ENCODE measurements around the gene NSD2. TPM values are rescaled to one million over a fixed set of nuclear protein-coding genes. Genes with fewer than 3 reads are reported as not detected.

Gene NSD2
- total and polyA plus RNA-seq, 2 donors (not counting 1 experiment from before 2014, with no cell fraction given) = 14.2 to 64.8 TPM

DNA sequence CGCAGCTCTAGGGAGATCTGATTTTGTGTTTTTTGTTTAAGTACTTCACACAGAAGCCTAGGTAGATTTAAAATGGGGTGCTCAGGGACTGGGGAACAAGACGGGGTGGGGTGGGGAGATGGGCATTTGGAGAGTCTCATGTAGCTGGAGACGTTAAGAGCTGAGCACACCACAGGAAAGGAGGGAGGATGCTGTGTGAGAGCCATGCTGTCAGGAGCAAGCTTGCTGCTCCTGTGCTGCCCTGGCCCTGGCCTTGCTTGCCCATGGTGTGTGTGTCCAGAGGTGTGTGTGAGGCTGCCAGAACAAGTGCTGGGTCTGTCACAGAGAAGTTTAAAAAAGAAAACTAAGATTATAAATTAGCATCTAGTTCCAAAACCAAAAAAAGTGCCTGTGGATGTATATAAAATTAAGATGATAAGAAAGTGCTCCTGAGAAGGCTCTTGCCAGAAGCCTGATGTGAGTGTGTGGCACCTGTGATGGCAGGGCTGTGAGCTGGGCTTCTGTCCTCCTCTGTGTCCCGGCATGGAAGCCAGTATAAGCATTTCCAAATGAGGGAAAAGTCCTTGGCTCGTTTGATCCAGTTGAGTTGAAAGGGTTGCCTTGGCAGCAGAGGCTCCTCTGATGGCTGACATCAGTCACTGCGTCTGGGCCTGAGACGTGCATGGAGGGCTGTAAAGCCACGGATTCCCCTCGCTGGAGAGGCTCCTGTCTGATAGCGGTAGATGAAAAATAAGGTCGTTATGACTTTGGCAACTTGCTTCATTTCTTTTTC, 74.1 kb downstream of the NSD2 start:
- ChIA-PET POLR2A (no interaction called here), CTCF (no interaction called here)
- ATAC-seq (ENCODE audit: low read depth) (no peak), DNase-seq (no peak)
- Histone ChIP-seq H3K4me3 (ENCODE audit: control extremely low read depth in 1 of 5, extremely low read depth in 1 of 5, insufficient read depth in 1 of 5, low read depth in 2 of 5, low read length in 4 of 5) (no peak overlapping the region), H3K27ac (ENCODE audit: low read length in 2 of 2) (no peak overlapping the region), H3K27me3 (replicated peaks in 1 of 4; ENCODE audit: control extremely low read depth in 1 of 4, control insufficient read depth in 3 of 4, insufficient read depth in 4 of 4, low read length in 3 of 4) (no peaks in the 10 kb centered on the region), H3K9me3 (ENCODE audit: control extremely low read depth in 1 of 3, control insufficient read depth in 2 of 3, insufficient read depth in 1 of 3, low read length in 2 of 3) (no peaks in the 10 kb centered on the region), H2AFZ (ENCODE audit: insufficient read depth, low read depth, low read length, poor library complexity, severe bottlenecking) (no peak overlapping the region), H3K4me1 (ENCODE audit: control insufficient read depth in 2 of 2, insufficient read depth in 2 of 2, low read length in 2 of 2) (no peaks in the 10 kb centered on the region), H3K9ac (ENCODE audit: low read length) (no peak overlapping the region), H4K20me1 (ENCODE audit: control insufficient read depth, insufficient read depth, low read length, poor library complexity, severe bottlenecking) (no peaks in the 10 kb centered on the region), H3K4me2 (replicated peaks; ENCODE audit: low read depth, low read length, poor library complexity, severe bottlenecking) (no peak overlapping the region), H3K79me2 (ENCODE audit: control insufficient read depth, insufficient read depth, low read length) (no peaks in the 10 kb centered on the region), H3K36me3 (replicated peaks in 1 of 2; ENCODE audit: control extremely low read depth in 1 of 2, control insufficient read depth in 1 of 2, extremely low read depth in 1 of 2, insufficient read depth in 2 of 2, low read length in 1 of 2) (peaks cover 4 to 17% of the 10 kb centered on the region in 2 experiments)
- intact Hi-C loops (cut with micrococcal nuclease) = no loop called here
- no peaks in the 10 kb centered on the region for H3K4me1 Mint-ChIP-seq
- TF ChIP-seq EZH2 (IDR thresholded peaks at IDR 0.05; ENCODE audit: borderline replicate concordance, insufficient read depth, low read depth, low read length, poor library complexity, severe bottlenecking) = no peak
- TF ChIP-seq, protein P1, sequence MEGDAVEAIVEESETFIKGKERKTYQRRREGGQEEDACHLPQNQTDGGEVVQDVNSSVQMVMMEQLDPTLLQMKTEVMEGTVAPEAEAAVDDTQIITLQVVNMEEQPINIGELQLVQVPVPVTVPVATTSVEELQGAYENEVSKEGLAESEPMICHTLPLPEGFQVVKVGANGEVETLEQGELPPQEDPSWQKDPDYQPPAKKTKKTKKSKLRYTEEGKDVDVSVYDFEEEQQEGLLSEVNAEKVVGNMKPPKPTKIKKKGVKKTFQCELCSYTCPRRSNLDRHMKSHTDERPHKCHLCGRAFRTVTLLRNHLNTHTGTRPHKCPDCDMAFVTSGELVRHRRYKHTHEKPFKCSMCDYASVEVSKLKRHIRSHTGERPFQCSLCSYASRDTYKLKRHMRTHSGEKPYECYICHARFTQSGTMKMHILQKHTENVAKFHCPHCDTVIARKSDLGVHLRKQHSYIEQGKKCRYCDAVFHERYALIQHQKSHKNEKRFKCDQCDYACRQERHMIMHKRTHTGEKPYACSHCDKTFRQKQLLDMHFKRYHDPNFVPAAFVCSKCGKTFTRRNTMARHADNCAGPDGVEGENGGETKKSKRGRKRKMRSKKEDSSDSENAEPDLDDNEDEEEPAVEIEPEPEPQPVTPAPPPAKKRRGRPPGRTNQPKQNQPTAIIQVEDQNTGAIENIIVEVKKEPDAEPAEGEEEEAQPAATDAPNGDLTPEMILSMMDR (IDR thresholded peaks at IDR 0.05) = no peak
- no peaks in the 10 kb centered on the region for H3K9me3 Mint-ChIP-seq (ENCODE audit: insufficient read depth)
- 96% methylated on average over 10 of the region's 11 CpGs for WGBS (ENCODE audit: insufficient coverage)
- H3K4me3 Mint-ChIP-seq = no peak overlapping the region
- no peaks in the 10 kb centered on the region for H3K27me3 Mint-ChIP-seq
- no peak overlapping the region for H3K27ac Mint-ChIP-seq

DNA sequence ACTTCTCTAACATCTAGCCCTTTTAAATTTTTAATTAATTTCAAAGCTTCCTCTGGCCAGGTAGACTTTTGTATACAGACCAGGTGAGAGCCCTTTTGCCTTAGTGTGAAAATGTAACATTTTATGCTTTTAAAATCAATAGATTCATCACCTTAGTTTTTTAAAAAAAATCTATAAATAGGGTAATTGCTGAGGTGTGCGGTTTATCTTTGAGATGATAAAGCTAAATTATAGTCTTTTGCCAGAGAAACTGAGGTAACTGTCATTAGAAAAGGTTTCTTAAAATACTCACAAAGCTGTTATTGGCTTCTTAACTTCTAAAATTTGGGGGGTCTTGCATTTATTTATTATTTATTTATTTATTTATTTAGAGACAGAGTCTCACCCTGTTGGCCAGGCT, 74.7 kb downstream of the NSD2 start:
- Histone ChIP-seq H3K9me3 (ENCODE audit: control extremely low read depth in 1 of 3, control insufficient read depth in 2 of 3, insufficient read depth in 1 of 3, low read length in 2 of 3) (no peaks in the 10 kb centered on the region), H3K4me1 (ENCODE audit: control insufficient read depth in 2 of 2, insufficient read depth in 2 of 2, low read length in 2 of 2) (no peaks in the 10 kb centered on the region), H3K9ac (ENCODE audit: low read length) (no peak overlapping the region), H2AFZ (ENCODE audit: insufficient read depth, low read depth, low read length, poor library complexity, severe bottlenecking) (no peak overlapping the region), H4K20me1 (ENCODE audit: control insufficient read depth, insufficient read depth, low read length, poor library complexity, severe bottlenecking) (no peaks in the 10 kb centered on the region), H3K4me3 (ENCODE audit: control extremely low read depth in 1 of 5, extremely low read depth in 1 of 5, insufficient read depth in 1 of 5, low read depth in 2 of 5, low read length in 4 of 5) (no peak overlapping the region), H3K36me3 (replicated peaks in 1 of 2; ENCODE audit: control extremely low read depth in 1 of 2, control insufficient read depth in 1 of 2, extremely low read depth in 1 of 2, insufficient read depth in 2 of 2, low read length in 1 of 2) (peaks cover 4 to 19% of the 10 kb centered on the region in 2 experiments), H3K27ac (ENCODE audit: low read length in 2 of 2) (no peak overlapping the region), H3K27me3 (replicated peaks in 1 of 4; ENCODE audit: control extremely low read depth in 1 of 4, control insufficient read depth in 3 of 4, insufficient read depth in 4 of 4, low read length in 3 of 4) (no peaks in the 10 kb centered on the region), H3K4me2 (replicated peaks; ENCODE audit: low read depth, low read length, poor library complexity, severe bottlenecking) (no peak overlapping the region), H3K79me2 (ENCODE audit: control insufficient read depth, insufficient read depth, low read length) (no peaks in the 10 kb centered on the region)
- intact Hi-C loops (cut with micrococcal nuclease) = no loop called here
- ChIA-PET POLR2A (no interaction called here), CTCF (no interaction called here)
- Mint-ChIP-seq H3K4me3 (no peak overlapping the region), H3K27me3 (no peaks in the 10 kb centered on the region), H3K9me3 (ENCODE audit: insufficient read depth) (no peaks in the 10 kb centered on the region), H3K27ac (no peak overlapping the region), H3K4me1 (no peaks in the 10 kb centered on the region)
- DNase-seq (no peak), ATAC-seq (ENCODE audit: low read depth) (no peak)
- no CpG with 5 or more reads among the region's 1 CpG for WGBS (ENCODE audit: insufficient coverage)
- TF ChIP-seq, protein P1 (IDR thresholded peaks at IDR 0.05) = no peak
- no peak for TF ChIP-seq EZH2 (IDR thresholded peaks at IDR 0.05; ENCODE audit: borderline replicate concordance, insufficient read depth, low read depth, low read length, poor library complexity, severe bottlenecking)
